H1 (cell line): ENCODE data around the gene TMEM45A. TPM values are rescaled to one million over a fixed set of nuclear protein-coding genes. Genes with fewer than 3 reads are reported as not detected.

Experiments used
- FOSL1 ChIP-seq: IDR thresholded peaks from 2 replicates; pipeline ENCODE4 v1.6.1; 2011; ENCODE audit warnings: mild to moderate bottlenecking, low read depth, low read length, moderate library complexity; ENCODE audit not compliant: insufficient read depth
- HDAC6 ChIP-seq: IDR thresholded peaks from one replicate; pipeline ENCODE4 v1.7.1; 2012; ENCODE audit warnings: low read depth, mild to moderate bottlenecking, inconsistent platforms, low read length, moderate library complexity
- RFX5 ChIP-seq: IDR thresholded peaks from 2 replicates; pipeline ENCODE4 v1.6.1; 2011; ENCODE audit warnings: low read depth, low read length, improper control_type of control experiment, borderline replicate concordance
- RXRA ChIP-seq: IDR thresholded peaks from 2 replicates; pipeline ENCODE4 v1.6.1; 2011; ENCODE audit warnings: low read depth, mild to moderate bottlenecking, low read length, moderate library complexity; ENCODE audit not compliant: insufficient read depth
- SAP30 ChIP-seq: fragments of 300-600 bp; sonication (generic); IDR thresholded peaks from 2 replicates; pipeline ENCODE4 v1.7.1; 2012; ENCODE audit warnings: low read length, moderate library complexity, mild to moderate bottlenecking, inconsistent platforms; ENCODE audit not compliant: insufficient read depth, insufficient replicate concordance
- SIN3A ChIP-seq, 2 experiments: IDR thresholded peaks in 1 of 2; conservative IDR thresholded peaks in 1 of 2; 2 replicates each; pipeline ENCODE4 v1.6.1; 2011 to 2012; ENCODE audit warnings: low read length in 2 of 2, improper control_type of control experiment in 1 of 2, low read depth in 1 of 2, mild to moderate bottlenecking in 1 of 2
- SRF ChIP-seq: IDR thresholded peaks from 2 replicates; pipeline ENCODE4 v1.6.1; 2011; ENCODE audit warnings: mild to moderate bottlenecking, low read depth, low read length, moderate library complexity
- SUZ12 ChIP-seq: fragments of 200-600 bp; sonication (generic); IDR thresholded peaks from 2 replicates; pipeline ENCODE4 v1.6.1; 2012; ENCODE audit warnings: mild to moderate bottlenecking, inconsistent platforms, low read length, moderate library complexity, mixed read lengths
- ZNF274 ChIP-seq: IDR thresholded peaks from 2 replicates; pipeline ENCODE4 v1.7.0; 2012; ENCODE audit warnings: low read length, borderline replicate concordance; ENCODE audit errors: extremely low read depth
- polyA plus RNA-seq, 7 experiments: library from polyadenylated mRNA; depleted of rRNA in 3 of 7; stranded (reverse) in 5 of 7; unstranded in 2 of 7; fragments of >200 nt in 5 of 7; fragments of 200-250 nt in 2 of 7; gene quantifications; 1 replicate in 5 of 7; 2 replicates in 1 of 7; 4 replicates in 1 of 7; pipeline versions ENCODE4 v1.2.1 to v1.2.3, GENCODE V29; 2011 to 2013; ENCODE audit warnings: missing spikeins in 2 of 7, mixed read lengths in 2 of 7
- total RNA-seq: library from RNA; stranded (reverse); fragmentation: NEBNext Ultra II Directional; extraction: Animal tissue kit (Norgen Biotek cat#: 25700); gene quantifications from 2 replicates; pipeline ENCODE4 v1.2.1, GENCODE V29; 2021
- TF ChIP-seq, protein P1 (sequence below): fragments of 300-600 bp; sonication (generic); IDR thresholded peaks from 2 replicates; pipeline ENCODE4 v1.7.1; 2012; ENCODE audit warnings: low read length, moderate library complexity, mild to moderate bottlenecking, inconsistent platforms; ENCODE audit not compliant: insufficient replicate concordance

Gene TMEM45A
- total and polyA plus RNA-seq, 2 of the 8 experiments (the other 6 are each of a cell fraction or from before 2014, with no cell fraction given), result 12.9 to 14.2 TPM

DNA sequence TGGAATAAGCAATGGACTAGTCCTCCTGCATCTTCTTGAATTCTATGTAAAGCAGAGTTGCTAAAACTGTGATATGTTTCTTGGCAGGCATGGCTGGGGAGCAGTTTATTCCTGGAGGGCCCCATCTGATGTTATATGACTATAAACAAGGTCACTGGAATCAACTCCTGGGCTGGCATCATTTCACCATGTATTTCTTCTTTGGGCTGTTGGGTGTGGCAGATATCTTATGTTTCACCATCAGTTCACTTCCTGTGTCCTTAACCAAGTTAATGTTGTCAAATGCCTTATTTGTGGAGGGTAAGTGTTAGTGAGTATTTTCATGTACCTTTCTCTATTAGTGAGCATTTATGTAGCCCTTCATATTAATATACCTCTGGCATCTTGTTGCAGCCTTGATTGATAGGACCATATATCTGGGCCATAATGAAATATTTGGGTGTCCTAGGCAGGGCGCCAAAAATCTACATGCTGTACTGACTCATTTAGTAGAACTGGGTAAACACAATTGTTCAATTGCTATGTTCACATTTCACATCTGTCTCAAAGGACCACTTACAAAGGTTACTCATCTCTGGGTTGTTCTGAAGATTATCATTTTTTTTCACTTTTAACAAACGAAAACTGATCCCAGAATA lies 64.4 kb downstream of the TMEM45A start (continued):
- no peak for TF ChIP-seq SAP30
- TF ChIP-seq RFX5, result no peak
- no peak for TF ChIP-seq FOSL1
- TF ChIP-seq SUZ12, result no peak
- no peak for TF ChIP-seq ZNF274
- TF ChIP-seq HDAC6, result no peak
- no peak for TF ChIP-seq RXRA
- TF ChIP-seq, protein P1, sequence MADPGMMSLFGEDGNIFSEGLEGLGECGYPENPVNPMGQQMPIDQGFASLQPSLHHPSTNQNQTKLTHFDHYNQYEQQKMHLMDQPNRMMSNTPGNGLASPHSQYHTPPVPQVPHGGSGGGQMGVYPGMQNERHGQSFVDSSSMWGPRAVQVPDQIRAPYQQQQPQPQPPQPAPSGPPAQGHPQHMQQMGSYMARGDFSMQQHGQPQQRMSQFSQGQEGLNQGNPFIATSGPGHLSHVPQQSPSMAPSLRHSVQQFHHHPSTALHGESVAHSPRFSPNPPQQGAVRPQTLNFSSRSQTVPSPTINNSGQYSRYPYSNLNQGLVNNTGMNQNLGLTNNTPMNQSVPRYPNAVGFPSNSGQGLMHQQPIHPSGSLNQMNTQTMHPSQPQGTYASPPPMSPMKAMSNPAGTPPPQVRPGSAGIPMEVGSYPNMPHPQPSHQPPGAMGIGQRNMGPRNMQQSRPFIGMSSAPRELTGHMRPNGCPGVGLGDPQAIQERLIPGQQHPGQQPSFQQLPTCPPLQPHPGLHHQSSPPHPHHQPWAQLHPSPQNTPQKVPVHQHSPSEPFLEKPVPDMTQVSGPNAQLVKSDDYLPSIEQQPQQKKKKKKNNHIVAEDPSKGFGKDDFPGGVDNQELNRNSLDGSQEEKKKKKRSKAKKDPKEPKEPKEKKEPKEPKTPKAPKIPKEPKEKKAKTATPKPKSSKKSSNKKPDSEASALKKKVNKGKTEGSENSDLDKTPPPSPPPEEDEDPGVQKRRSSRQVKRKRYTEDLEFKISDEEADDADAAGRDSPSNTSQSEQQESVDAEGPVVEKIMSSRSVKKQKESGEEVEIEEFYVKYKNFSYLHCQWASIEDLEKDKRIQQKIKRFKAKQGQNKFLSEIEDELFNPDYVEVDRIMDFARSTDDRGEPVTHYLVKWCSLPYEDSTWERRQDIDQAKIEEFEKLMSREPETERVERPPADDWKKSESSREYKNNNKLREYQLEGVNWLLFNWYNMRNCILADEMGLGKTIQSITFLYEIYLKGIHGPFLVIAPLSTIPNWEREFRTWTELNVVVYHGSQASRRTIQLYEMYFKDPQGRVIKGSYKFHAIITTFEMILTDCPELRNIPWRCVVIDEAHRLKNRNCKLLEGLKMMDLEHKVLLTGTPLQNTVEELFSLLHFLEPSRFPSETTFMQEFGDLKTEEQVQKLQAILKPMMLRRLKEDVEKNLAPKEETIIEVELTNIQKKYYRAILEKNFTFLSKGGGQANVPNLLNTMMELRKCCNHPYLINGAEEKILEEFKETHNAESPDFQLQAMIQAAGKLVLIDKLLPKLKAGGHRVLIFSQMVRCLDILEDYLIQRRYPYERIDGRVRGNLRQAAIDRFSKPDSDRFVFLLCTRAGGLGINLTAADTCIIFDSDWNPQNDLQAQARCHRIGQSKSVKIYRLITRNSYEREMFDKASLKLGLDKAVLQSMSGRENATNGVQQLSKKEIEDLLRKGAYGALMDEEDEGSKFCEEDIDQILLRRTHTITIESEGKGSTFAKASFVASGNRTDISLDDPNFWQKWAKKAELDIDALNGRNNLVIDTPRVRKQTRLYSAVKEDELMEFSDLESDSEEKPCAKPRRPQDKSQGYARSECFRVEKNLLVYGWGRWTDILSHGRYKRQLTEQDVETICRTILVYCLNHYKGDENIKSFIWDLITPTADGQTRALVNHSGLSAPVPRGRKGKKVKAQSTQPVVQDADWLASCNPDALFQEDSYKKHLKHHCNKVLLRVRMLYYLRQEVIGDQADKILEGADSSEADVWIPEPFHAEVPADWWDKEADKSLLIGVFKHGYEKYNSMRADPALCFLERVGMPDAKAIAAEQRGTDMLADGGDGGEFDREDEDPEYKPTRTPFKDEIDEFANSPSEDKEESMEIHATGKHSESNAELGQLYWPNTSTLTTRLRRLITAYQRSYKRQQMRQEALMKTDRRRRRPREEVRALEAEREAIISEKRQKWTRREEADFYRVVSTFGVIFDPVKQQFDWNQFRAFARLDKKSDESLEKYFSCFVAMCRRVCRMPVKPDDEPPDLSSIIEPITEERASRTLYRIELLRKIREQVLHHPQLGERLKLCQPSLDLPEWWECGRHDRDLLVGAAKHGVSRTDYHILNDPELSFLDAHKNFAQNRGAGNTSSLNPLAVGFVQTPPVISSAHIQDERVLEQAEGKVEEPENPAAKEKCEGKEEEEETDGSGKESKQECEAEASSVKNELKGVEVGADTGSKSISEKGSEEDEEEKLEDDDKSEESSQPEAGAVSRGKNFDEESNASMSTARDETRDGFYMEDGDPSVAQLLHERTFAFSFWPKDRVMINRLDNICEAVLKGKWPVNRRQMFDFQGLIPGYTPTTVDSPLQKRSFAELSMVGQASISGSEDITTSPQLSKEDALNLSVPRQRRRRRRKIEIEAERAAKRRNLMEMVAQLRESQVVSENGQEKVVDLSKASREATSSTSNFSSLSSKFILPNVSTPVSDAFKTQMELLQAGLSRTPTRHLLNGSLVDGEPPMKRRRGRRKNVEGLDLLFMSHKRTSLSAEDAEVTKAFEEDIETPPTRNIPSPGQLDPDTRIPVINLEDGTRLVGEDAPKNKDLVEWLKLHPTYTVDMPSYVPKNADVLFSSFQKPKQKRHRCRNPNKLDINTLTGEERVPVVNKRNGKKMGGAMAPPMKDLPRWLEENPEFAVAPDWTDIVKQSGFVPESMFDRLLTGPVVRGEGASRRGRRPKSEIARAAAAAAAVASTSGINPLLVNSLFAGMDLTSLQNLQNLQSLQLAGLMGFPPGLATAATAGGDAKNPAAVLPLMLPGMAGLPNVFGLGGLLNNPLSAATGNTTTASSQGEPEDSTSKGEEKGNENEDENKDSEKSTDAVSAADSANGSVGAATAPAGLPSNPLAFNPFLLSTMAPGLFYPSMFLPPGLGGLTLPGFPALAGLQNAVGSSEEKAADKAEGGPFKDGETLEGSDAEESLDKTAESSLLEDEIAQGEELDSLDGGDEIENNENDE, result no peak
- no peak for TF ChIP-seq SRF
- no peak for TF ChIP-seq SIN3A (conservative IDR thresholded peaks at IDR 0.05 in 1 of 2, IDR thresholded peaks at IDR 0.05 in 1 of 2; ENCODE audit: low read depth in 1 of 2, low read length in 2 of 2)
- TF ChIP-seq, all 59 proteins: peak for 0
